ENCODE results near the gene KRTAP10-4. TPM values are rescaled to one million over a fixed set of nuclear protein-coding genes. Genes with fewer than 3 reads are reported as not detected.
"Not testable (repeated sequence)": the region's sequence is repeated elsewhere in the genome, so short reads cannot be mapped to it uniquely, and the experiment has no call there.

KRTAP10-4 gene
- total RNA-seq, 4 donors from 2014 or later = not detected

- H3K36me3 ChIP-seq = no peaks in the 10 kb centered on the region
- H3K27ac ChIP-seq = no peak overlapping the region
- TF ChIP-seq CTCF (IDR thresholded peaks at IDR 0.05) (no peak), POLR2A (IDR thresholded peaks at IDR 0.05) (no peak)
- H3K4me1 ChIP-seq = no peaks in the 10 kb centered on the region
- intact Hi-C loops (cut with DNase I; ENCODE audit: low total_unique reads) = no loop called here
- no peaks in the 10 kb centered on the region for H3K9me3 ChIP-seq
- H3K27me3 ChIP-seq = no peaks in the 10 kb centered on the region
- H3K4me3 ChIP-seq = no peak overlapping the region
- no peak for DNase-seq
These were observed 16.6 kb upstream of the KRTAP10-4 start for GRCh38 chr21:44556879-44557278.

- Histone ChIP-seq H3K27ac (no peak overlapping the region), H3K36me3 (no peaks in the 10 kb centered on the region), H3K4me1 (no peaks in the 10 kb centered on the region), H3K9me3 (peaks cover 0 to 3% of the 10 kb centered on the region in 2 donors), H3K27me3 (no peaks in the 10 kb centered on the region), H3K4me3 (no peak overlapping the region)
- no peak for DNase-seq
- intact Hi-C loops (cut with DNase I; ENCODE audit: low total_unique reads) = no loop called here
- TF ChIP-seq POLR2A (IDR thresholded peaks at IDR 0.05) (no peak), CTCF (IDR thresholded peaks at IDR 0.05) (no peak)
These were observed 15.8 kb upstream of the KRTAP10-4 start for GRCh38 chr21:44557491-44558328.

- H3K36me3 ChIP-seq; H3K27me3 ChIP-seq; DNase-seq; H3K9me3 ChIP-seq; H3K4me1 ChIP-seq; H3K27ac ChIP-seq; H3K4me3 ChIP-seq; intact Hi-C loops (cut with DNase I; ENCODE audit: low total_unique reads): not testable (repeated sequence)
These were observed 15.2 kb upstream of the KRTAP10-4 start for GRCh38 chr21:44558329-44558675.

- Histone ChIP-seq H3K36me3 (no peaks in the 10 kb centered on the region), H3K9me3 (peaks cover 0 to 3% of the 10 kb centered on the region in 2 donors), H3K4me1 (no peaks in the 10 kb centered on the region), H3K27me3 (no peaks in the 10 kb centered on the region), H3K27ac (no peak within 1 kb of the TSS), H3K4me3 (no peak within 1 kb of the TSS)
- no peak for DNase-seq
- TF ChIP-seq CTCF (IDR thresholded peaks at IDR 0.05) (no peak), POLR2A (IDR thresholded peaks at IDR 0.05) (no peak)
- intact Hi-C loops (cut with DNase I; ENCODE audit: low total_unique reads) = no loop called here
These were observed 14.8 kb upstream of the KRTAP10-4 start, which contains the start of gene KRTAP10-3 for GRCh38 chr21:44558695-44559094. KRTAP10-3 (minus strand) TSS chr21:44558795; CDS start chr21:44558715, 80 bp downstream.

- TF ChIP-seq CTCF (IDR thresholded peaks at IDR 0.05) = no peak
- TF ChIP-seq POLR2A (IDR thresholded peaks at IDR 0.05) = no peak
- intact Hi-C loops (cut with DNase I; ENCODE audit: low total_unique reads) = no loop called here
- no peak overlapping the region for H3K27ac ChIP-seq
- H3K4me3 ChIP-seq = no peak overlapping the region
- peaks cover 0 to 3% of the 10 kb centered on the region in 2 donors for H3K9me3 ChIP-seq
- no peaks in the 10 kb centered on the region for H3K4me1 ChIP-seq
- H3K27me3 ChIP-seq = no peaks in the 10 kb centered on the region
- no peak for DNase-seq
- H3K36me3 ChIP-seq = no peaks in the 10 kb centered on the region
These were observed 9.4 kb upstream of the KRTAP10-4 start for GRCh38 chr21:44564099-44564498.

All from uterus (tissue), 4 donors.